ENCODE results near the gene TNIK.
A peak's percentile ranks its signal among the peaks of the same experiment; 100 is the strongest.

TNIK gene

DNA sequence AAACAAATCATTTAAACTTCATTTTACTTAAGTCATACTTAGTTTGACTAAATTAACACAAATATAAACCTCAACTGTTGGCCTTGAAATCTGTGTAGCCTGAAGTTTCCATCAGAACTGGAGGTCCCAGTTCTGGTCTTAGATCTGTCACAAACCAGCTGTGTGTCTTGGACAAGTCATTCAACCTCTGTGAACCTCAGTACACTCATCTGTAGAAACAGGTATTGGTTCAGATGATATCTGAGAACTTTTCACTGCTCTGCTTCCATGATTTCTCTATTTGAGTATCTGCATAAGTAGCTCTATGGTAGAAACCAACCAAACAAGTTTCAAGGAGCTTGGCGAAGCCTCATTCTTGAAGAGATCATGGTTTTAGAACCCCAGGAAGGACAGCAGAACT lies 373.3 kb downstream of the TNIK start:
- no peak for TF ChIP-seq POLR2A (IDR thresholded peaks at IDR 0.05; ENCODE audit: extremely low read depth, insufficient read length)
- TF ChIP-seq, protein P1, sequence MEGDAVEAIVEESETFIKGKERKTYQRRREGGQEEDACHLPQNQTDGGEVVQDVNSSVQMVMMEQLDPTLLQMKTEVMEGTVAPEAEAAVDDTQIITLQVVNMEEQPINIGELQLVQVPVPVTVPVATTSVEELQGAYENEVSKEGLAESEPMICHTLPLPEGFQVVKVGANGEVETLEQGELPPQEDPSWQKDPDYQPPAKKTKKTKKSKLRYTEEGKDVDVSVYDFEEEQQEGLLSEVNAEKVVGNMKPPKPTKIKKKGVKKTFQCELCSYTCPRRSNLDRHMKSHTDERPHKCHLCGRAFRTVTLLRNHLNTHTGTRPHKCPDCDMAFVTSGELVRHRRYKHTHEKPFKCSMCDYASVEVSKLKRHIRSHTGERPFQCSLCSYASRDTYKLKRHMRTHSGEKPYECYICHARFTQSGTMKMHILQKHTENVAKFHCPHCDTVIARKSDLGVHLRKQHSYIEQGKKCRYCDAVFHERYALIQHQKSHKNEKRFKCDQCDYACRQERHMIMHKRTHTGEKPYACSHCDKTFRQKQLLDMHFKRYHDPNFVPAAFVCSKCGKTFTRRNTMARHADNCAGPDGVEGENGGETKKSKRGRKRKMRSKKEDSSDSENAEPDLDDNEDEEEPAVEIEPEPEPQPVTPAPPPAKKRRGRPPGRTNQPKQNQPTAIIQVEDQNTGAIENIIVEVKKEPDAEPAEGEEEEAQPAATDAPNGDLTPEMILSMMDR (IDR thresholded peaks at IDR 0.05; ENCODE audit: low read depth, low read length) = no peak
- TF ChIP-seq MYC (IDR thresholded peaks at IDR 0.05; ENCODE audit: low read depth, low read length) = no peak
- TF ChIP-seq, protein P2, sequence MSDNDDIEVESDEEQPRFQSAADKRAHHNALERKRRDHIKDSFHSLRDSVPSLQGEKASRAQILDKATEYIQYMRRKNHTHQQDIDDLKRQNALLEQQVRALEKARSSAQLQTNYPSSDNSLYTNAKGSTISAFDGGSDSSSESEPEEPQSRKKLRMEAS (IDR thresholded peaks at IDR 0.05; ENCODE audit: low read depth, low read length) = no peak
- H3K4me3 ChIP-seq (ENCODE audit: low read depth, low read length) = no peak overlapping the region
- DNase-seq (ENCODE audit: low read depth) = no peak

DNA sequence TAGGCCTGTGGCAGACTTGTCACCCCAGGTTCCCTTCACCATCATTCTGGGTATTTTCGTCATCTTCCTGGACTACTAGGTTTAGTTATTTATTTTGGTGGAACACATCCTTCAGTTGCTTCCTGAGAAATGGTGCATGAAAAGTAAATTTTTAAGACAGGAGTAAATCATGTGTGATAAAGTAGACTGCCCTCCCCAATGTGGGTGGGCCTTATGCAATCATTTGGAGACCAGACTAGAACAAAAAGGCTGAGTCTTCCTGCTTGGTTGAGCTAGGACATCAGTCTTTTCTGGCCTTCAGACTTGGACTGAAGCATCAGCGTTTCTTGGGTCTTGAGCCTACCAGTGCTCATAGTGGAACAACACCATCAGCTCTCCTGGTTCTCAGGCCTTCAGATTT lies 382.9 kb downstream of the TNIK start:
- TF ChIP-seq MYC (IDR thresholded peaks at IDR 0.05; ENCODE audit: low read depth, low read length) (no peak), POLR2A (IDR thresholded peaks at IDR 0.05; ENCODE audit: extremely low read depth, insufficient read length) (no peak)
- TF ChIP-seq, protein P2 (IDR thresholded peaks at IDR 0.05; ENCODE audit: low read depth, low read length) = no peak
- TF ChIP-seq, protein P1 (IDR thresholded peaks at IDR 0.05; ENCODE audit: low read depth, low read length) = no peak
- no peak overlapping the region for H3K4me3 ChIP-seq (ENCODE audit: low read depth, low read length)
- DNase-seq (ENCODE audit: low read depth) = no peak

DNA sequence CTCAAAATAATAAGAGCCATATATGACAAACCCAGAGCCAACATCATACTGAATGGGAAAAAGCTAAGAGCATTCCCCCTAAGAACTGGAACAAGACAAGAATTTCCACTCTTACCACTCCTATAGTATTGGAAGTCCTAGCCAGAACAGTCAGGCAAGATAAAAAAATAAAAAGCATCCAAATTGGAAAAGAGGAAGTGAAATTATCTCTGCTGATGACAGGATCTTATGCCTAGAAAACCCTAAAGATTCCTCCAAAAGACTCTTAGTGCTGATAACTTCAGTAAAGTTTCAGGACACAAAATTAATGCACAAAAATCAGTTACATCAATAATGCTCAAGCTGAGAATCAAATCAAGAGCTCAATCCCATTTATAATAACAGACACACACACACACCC lies 387.8 kb downstream of the TNIK start:
- TF ChIP-seq, protein P2 (IDR thresholded peaks at IDR 0.05; ENCODE audit: low read depth, low read length) = no peak
- TF ChIP-seq, protein P1 (IDR thresholded peaks at IDR 0.05; ENCODE audit: low read depth, low read length) = no peak
- TF ChIP-seq MYC (IDR thresholded peaks at IDR 0.05; ENCODE audit: low read depth, low read length) (no peak), POLR2A (IDR thresholded peaks at IDR 0.05; ENCODE audit: extremely low read depth, insufficient read length) (no peak)
- H3K4me3 ChIP-seq (ENCODE audit: low read depth, low read length) = no peak overlapping the region
- DNase-seq (ENCODE audit: low read depth) = peak; percentile 6

DNA sequence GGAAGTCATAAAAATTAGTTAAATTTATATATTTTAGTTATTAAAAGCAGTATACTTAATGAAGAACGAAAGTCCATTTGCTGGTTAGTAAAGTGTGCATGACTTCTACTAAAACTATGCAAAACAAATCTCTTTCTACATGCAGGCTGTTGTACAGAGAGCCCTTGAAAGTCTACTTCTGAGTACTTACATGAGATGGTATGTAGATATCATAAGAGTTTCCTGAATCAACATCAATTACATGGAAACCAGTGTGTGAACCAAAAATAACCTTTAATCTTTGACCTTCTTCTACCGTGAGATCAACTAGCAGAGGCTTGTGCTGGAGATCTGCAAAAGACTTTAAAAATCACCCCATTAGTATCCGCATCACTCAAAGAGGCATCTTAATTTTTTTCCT lies 391.5 kb downstream of the TNIK start:
- no peak overlapping the region for H3K4me3 ChIP-seq (ENCODE audit: low read depth, low read length)
- TF ChIP-seq, protein P1 (IDR thresholded peaks at IDR 0.05; ENCODE audit: low read depth, low read length) = no peak
- TF ChIP-seq POLR2A (IDR thresholded peaks at IDR 0.05; ENCODE audit: extremely low read depth, insufficient read length) = no peak
- TF ChIP-seq, protein P2 (IDR thresholded peaks at IDR 0.05; ENCODE audit: low read depth, low read length) = no peak
- TF ChIP-seq MYC (IDR thresholded peaks at IDR 0.05; ENCODE audit: low read depth, low read length) = no peak
- no peak for DNase-seq (ENCODE audit: low read depth)

DNA sequence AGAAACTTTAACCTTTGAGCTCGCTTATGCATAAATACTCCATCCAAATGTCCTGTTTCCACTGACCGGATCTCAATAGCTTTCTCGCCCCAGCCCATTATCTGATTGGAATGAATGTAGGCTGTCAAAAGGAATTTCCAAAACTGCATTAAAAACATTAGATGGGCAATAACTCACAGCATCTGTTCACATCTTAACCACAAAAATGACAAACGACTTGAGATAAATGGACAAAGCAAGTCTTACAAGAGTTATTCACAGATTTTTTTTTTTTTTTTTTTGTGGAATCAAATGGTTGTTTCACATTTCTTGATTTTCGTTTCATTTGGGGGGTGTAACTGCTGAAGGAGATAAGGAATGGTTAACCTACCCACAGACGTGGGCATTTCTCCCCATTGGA lies 394.0 kb downstream of the TNIK start:
- no peak for DNase-seq (ENCODE audit: low read depth)
- no peak for TF ChIP-seq MYC (IDR thresholded peaks at IDR 0.05; ENCODE audit: low read depth, low read length)

DNA sequence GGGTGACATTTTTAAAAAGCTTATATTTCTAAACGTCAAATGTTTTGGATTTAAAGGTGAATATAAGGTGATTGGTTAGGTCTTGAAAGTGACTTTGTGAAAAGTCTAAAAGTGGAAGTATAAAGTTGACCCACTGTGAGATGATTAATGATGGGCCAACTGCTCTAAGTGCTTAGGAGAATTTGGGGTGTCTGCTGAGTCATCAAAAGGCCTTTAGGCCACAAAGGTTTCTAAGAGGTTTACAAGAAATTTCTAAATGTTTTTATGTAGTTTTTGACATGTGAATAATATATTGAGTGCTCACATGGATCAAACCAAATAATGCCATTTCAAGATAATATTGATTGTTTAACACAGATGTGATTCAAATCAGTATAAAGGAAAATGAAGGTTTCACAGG lies 394.5 kb downstream of the TNIK start:
- no peak for DNase-seq (ENCODE audit: low read depth)
- H3K4me3 ChIP-seq (ENCODE audit: low read depth, low read length) = no peak overlapping the region

More for the DNA sequence above, 394.0 kb downstream of the TNIK start:
- H3K4me3 ChIP-seq (ENCODE audit: low read depth, low read length) = no peak overlapping the region

More for the DNA sequence above, 394.5 kb downstream of the TNIK start:
- TF ChIP-seq MYC (IDR thresholded peaks at IDR 0.05; ENCODE audit: low read depth, low read length) (no peak), POLR2A (IDR thresholded peaks at IDR 0.05; ENCODE audit: extremely low read depth, insufficient read length) (no peak)
- TF ChIP-seq, protein P2 (IDR thresholded peaks at IDR 0.05; ENCODE audit: low read depth, low read length) = no peak
- TF ChIP-seq, protein P1 (IDR thresholded peaks at IDR 0.05; ENCODE audit: low read depth, low read length) = no peak

Data from NB4 (cell line).